Mononuclear cell (primary cell): ENCODE measurements around the gene ZC3H12A. TPM values are rescaled to one million over a fixed set of nuclear protein-coding genes. Genes with fewer than 3 reads are reported as not detected.

Experiments used
- H3K27me3 ChIP-seq: 2 replicates; pipeline ENCODE4 v1.6.0; 2011; ENCODE audit warnings: low read length, control low read depth; ENCODE audit not compliant: insufficient read depth
- H3K4me1 ChIP-seq: 2 replicates; pipeline ENCODE4 v1.5.1; 2011; ENCODE audit warnings: mild to moderate bottlenecking, low read length, control low read depth; ENCODE audit not compliant: insufficient read depth
- H3K4me3 ChIP-seq: 2 replicates; pipeline ENCODE4 v1.5.1; 2011; ENCODE audit warnings: mild to moderate bottlenecking, low read length, moderate library complexity
- H3K9me3 ChIP-seq: 2 replicates; pipeline ENCODE4 v1.5.1; 2011; ENCODE audit warnings: low read depth, mild to moderate bottlenecking, control low read depth, low read length
- total RNA-seq: library from RNA; depleted of rRNA; stranded (reverse); fragments of >200 nt; gene quantifications from one replicate; pipeline ENCODE4 v1.2.3, GENCODE V29; 2012

The ZC3H12A gene
- total RNA-seq, 1 donor: 160 TPM

DNA sequence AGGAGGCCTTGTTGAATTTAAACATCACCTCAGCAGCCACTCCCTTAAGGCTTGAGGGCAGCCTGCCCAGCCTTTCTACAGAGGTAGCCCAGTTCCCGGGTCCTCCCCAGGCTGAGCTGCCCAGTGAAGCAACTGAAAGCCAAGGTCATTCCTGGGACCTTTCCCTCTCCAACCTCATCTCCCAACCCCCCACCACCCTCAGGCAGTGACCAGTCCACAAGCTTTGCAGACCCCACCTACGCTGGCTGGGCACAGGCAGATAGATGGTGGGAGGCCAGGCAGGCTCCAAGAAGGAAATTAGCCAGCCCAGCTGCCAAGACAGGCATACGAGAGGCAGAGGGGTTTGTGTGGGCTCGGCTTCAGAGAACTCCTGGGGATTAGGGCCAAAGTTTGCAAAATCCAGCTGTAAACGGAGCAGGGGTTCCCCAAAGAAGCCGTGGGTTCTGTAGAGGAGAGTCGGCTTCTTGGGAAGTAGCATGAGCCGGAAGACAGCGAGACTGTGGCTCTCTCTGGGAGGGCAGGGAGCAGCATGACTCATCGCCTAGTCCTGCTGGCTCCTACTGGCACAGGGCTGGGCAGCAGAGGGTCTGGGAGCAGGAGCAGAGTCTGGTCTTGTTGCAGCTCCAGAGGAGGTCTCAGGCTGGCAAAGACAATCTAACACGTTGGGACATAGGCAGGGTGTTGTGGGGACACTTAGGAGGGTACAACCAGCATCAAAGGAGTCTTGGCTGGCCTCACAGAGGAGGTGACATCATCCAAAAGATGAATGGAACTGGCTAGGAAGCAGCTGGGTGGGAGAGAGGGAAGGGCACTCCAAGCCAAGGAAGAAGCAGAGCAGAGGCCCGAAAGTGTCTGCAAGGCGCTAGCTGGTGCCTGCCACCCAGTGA lies 2.8 kb upstream of the ZC3H12A start:
- peaks cover 46% of the 10 kb centered on the region for H3K4me1 ChIP-seq
- H3K4me3 ChIP-seq: no peak overlapping the region
- no peaks in the 10 kb centered on the region for H3K9me3 ChIP-seq
- H3K27me3 ChIP-seq: no peaks in the 10 kb centered on the region

DNA sequence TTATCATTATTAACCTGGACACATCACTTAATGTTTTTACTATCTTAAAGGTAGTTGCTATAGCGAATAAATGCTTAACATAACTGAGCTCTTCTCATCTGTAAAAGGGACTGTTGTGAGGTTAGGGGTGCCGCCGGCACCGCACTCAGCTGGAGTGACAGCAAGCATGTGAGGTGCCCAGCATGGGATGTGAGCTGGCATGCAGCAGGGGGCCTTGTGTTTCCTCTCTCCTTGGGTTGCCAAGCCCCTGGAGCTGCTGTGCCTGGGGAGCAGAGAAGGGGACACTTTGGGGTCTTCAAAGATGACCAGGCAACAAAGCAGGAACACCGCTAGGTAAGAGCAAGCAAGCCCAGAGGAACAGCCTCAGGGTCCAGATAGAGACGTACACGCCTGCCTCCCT lies 2.1 kb upstream of the ZC3H12A start:
- Histone ChIP-seq H3K9me3 (no peaks in the 10 kb centered on the region), H3K27me3 (no peaks in the 10 kb centered on the region), H3K4me3 (no peak overlapping the region), H3K4me1 (peaks cover 53% of the 10 kb centered on the region)

DNA sequence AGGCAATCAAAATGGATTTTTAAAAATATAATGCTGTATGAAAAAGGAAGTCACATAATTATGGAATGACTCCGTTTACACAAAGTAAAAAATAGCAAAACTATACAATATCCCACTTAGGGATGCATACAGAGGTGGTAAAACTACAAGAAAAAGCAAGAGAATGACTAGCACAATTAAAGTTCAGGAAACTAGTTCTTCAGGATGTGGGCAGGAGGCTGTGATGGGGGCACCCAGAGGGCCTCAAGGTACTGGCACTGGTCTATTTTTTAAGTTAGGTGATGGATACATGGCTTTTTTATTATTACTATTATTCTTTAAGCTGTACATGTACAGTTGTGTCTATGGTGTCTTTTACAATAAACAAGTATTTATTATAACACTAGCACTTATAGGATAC lies 1.4 kb upstream of the ZC3H12A start:
- peaks cover 60% of the 10 kb centered on the region for H3K4me1 ChIP-seq
- H3K9me3 ChIP-seq: no peaks in the 10 kb centered on the region
- no peak overlapping the region for H3K4me3 ChIP-seq
- H3K27me3 ChIP-seq: no peaks in the 10 kb centered on the region

GRCh38 chr1:37473431-37474045 lies 842 bp upstream of the ZC3H12A start:
- H3K27me3 ChIP-seq: no peaks in the 10 kb centered on the region
- H3K4me3 ChIP-seq: peak overlapping the region; percentile 86
- H3K4me1 ChIP-seq: peaks cover 66% of the 10 kb centered on the region
- H3K9me3 ChIP-seq: no peaks in the 10 kb centered on the region

- H3K4me1 ChIP-seq: peaks cover 79% of the 10 kb centered on the region
- peak overlapping the region; percentile 86 for H3K4me3 ChIP-seq
- no peaks in the 10 kb centered on the region for H3K9me3 ChIP-seq
- H3K27me3 ChIP-seq: no peaks in the 10 kb centered on the region
Measured at GRCh38 chr1:37474697-37475379, 458 bp downstream of the ZC3H12A start.

GRCh38 chr1:37475380-37476086 lies 1.2 kb downstream of the ZC3H12A start:
- peak overlapping the region; percentile 86 for H3K4me3 ChIP-seq
- H3K9me3 ChIP-seq: no peaks in the 10 kb centered on the region
- H3K4me1 ChIP-seq: peaks cover 86% of the 10 kb centered on the region
- H3K27me3 ChIP-seq: no peaks in the 10 kb centered on the region

- peaks cover 90% of the 10 kb centered on the region for H3K4me1 ChIP-seq
- no peaks in the 10 kb centered on the region for H3K27me3 ChIP-seq
- H3K9me3 ChIP-seq: no peaks in the 10 kb centered on the region
- H3K4me3 ChIP-seq: peak overlapping the region; percentile 86
Measured at GRCh38 chr1:37476087-37476452, 1.7 kb downstream of the ZC3H12A start.

DNA sequence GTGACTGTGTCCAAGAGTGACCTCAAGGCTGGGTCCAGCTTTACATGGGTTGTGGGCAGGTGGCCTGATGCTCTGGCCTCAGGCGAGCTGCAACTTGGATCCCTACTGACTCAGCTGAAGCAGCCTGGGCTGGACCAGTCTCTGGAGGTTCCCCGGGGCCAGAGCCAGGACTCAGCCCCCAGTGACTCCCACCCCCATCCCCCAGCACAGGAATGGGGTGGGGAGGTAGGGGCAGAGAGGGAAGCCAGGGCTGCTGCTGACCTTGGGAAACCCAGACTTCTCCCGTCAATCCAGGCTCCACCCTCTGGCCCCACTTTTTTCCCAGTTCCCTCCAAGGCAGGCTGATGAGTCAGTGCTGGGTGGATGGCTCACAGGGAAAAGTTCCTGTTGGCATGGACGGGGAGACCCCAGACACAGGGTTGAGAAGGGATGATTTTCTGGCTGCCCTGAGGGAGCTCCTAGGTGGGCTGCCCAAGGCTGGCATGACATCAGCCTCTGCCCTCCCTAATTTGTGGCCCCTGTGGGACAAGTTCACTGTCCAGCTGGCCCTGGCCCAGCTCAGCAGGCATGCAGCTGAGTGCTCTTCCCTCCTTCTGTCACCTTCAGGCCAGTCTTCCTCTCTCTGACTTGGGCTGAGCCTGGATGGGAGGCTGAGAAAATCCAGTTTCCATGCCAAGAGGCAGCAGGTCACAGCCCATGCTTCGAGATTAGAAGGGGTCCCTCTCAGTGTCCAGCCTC lies 2.2 kb downstream of the ZC3H12A start:
- peaks cover 90% of the 10 kb centered on the region for H3K4me1 ChIP-seq
- no peaks in the 10 kb centered on the region for H3K9me3 ChIP-seq
- peak overlapping the region; percentile 86 for H3K4me3 ChIP-seq
- H3K27me3 ChIP-seq: no peaks in the 10 kb centered on the region

GRCh38 chr1:37477198-37477931 lies 3.0 kb downstream of the ZC3H12A start:
- Histone ChIP-seq H3K4me1 (peaks cover 83% of the 10 kb centered on the region), H3K27me3 (no peaks in the 10 kb centered on the region), H3K9me3 (no peaks in the 10 kb centered on the region), H3K4me3 (peak overlapping the region; percentile 86)

DNA sequence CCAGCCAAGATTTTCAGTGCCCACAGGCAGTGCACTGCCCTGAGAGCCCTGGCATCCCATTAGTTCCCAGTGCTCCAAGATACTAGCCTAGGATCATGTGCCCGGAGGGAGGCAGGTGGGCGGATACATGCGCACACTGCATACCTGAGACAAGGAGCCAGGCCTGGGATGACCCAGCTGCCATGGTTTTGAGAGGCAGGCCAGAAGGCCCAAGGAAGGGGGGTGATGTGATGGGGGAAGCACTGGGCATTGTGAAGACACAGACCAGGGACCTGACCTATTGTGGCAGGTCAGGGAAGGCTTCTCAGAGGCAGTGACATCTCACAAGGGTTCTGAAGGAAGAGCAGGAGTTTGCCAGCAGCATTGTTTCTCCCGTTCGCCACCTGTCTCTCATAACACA lies 3.6 kb downstream of the ZC3H12A start:
- Histone ChIP-seq H3K4me1 (peaks cover 78% of the 10 kb centered on the region), H3K9me3 (no peaks in the 10 kb centered on the region), H3K4me3 (peak overlapping the region; percentile 86), H3K27me3 (no peaks in the 10 kb centered on the region)

DNA sequence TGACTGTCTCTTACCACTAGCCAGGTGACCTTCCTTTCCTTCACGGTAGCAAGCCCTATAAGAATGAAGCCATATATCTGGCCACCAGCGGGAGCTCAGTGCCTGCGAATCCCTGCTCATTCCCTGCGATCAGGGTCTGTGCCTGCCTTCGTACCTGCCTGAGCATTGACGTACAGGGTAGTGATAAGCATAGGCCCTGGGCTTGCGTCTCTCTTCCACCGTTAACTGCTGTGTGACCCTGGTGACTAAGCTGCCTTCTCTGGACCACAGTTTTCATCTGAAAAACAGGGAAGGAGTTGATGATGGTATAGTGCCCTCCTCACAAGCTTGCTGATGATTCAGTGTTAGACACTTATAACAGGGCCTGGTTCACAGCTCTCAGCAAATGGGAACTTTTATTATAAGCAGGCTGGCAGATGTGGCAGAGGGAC lies 4.1 kb downstream of the ZC3H12A start:
- Histone ChIP-seq H3K4me1 (peaks cover 72% of the 10 kb centered on the region), H3K4me3 (peak overlapping the region; percentile 86), H3K9me3 (no peaks in the 10 kb centered on the region), H3K27me3 (no peaks in the 10 kb centered on the region)

DNA sequence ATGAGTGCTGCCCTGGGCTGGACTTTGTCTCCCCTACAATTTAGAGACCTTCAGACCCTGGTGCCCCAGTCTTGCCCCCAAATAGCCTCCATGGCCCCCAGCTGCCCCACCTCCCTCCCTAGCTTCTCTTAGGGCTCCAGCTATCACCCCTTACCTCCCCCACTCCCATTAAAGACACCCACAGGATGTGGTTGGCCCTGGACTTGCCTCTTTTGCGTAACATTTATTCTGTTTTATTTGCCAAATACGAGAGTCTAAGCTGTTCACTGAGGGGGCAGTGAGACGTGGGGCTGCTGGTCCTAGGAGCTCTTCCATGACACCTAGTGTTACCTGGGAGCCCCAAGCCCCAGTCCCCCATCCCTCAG lies 4.5 kb downstream of the ZC3H12A start:
- Histone ChIP-seq H3K4me3 (peak overlapping the region; percentile 86), H3K4me1 (peaks cover 68% of the 10 kb centered on the region)

GRCh38 chr1:37479255-37480124 lies 5.1 kb downstream of the ZC3H12A start:
- Histone ChIP-seq H3K4me1 (peaks cover 66% of the 10 kb centered on the region), H3K4me3 (peak overlapping the region; percentile 86), H3K9me3 (no peaks in the 10 kb centered on the region), H3K27me3 (no peaks in the 10 kb centered on the region)

More for the DNA sequence above, 4.5 kb downstream of the ZC3H12A start:
- H3K27me3 ChIP-seq: no peaks in the 10 kb centered on the region
- no peaks in the 10 kb centered on the region for H3K9me3 ChIP-seq
